Stimulated activated CD8-positive, alpha-beta memory T cell treated with anti-CD3 and anti-CD28 coated beads, Interleukin-12 subunit alpha, Interleukin-12 subunit beta, amount 100 ng/mL, for 24 hours (primary cell): ENCODE results near the gene HOXA11.

Experiments
- DNase-seq: peaks from one replicate; pipeline ENCODE4 v3.0.0-alpha.2; 2020; ENCODE audit errors: extremely low read depth

The HOXA11 gene

GRCh38 chr7:27185013-27185853, at the start of gene HOXA11:
Gene HOXA11, minus strand, starts transcription at chr7:27185232. Its CDS starts 88 bp downstream, at chr7:27185144.
- no peak for DNase-seq

- no peak for DNase-seq
These were observed 44.4 kb upstream of the HOXA11 start for GRCh38 chr7:27229448-27229847.

GRCh38 chr7:27224983-27225934, 40.2 kb upstream of the HOXA11 start:
- no peak for DNase-seq

GRCh38 chr7:27223941-27224575, 39.0 kb upstream of the HOXA11 start:
- DNase-seq = no peak

- no peak for DNase-seq
These were observed 36.3 kb upstream of the HOXA11 start for GRCh38 chr7:27221201-27221797.

- no peak for DNase-seq
These were observed 35.5 kb upstream of the HOXA11 start for GRCh38 chr7:27220440-27220955.

- no peak for DNase-seq
These were observed 34.8 kb upstream of the HOXA11 start for GRCh38 chr7:27219821-27220220.

- DNase-seq = no peak
These were observed 32.9 kb upstream of the HOXA11 start for GRCh38 chr7:27217951-27218350.

- DNase-seq = no peak
These were observed 30.3 kb upstream of the HOXA11 start for GRCh38 chr7:27215356-27215755.

- no peak for DNase-seq
These were observed 29.4 kb upstream of the HOXA11 start for GRCh38 chr7:27214239-27214950.

- no peak for DNase-seq
These were observed 28.6 kb upstream of the HOXA11 start for GRCh38 chr7:27213433-27214238.

GRCh38 chr7:27212497-27213432, 27.7 kb upstream of the HOXA11 start:
- DNase-seq = no peak

GRCh38 chr7:27211764-27212204, 26.8 kb upstream of the HOXA11 start:
- no peak for DNase-seq

- no peak for DNase-seq
These were observed 26.0 kb upstream of the HOXA11 start for GRCh38 chr7:27211084-27211446.

- DNase-seq = no peak
These were observed 25.5 kb upstream of the HOXA11 start for GRCh38 chr7:27210441-27211083.

GRCh38 chr7:27209933-27210440, 25.0 kb upstream of the HOXA11 start:
- no peak for DNase-seq

- no peak for DNase-seq
These were observed 24.0 kb upstream of the HOXA11 start for GRCh38 chr7:27208998-27209397.

- DNase-seq = no peak
These were observed 22.4 kb upstream of the HOXA11 start for GRCh38 chr7:27207348-27207985.
